Measurements from ENCODE around the gene CRLF1.
"Not testable (repeated sequence)": the region's sequence is repeated elsewhere in the genome, so short reads cannot be mapped to it uniquely, and the experiment has no call there.

The CRLF1 gene

GRCh38 chr19:18608805-18609716 lies 2.5 kb upstream of the CRLF1 start:
- no peak for DNase-seq (ENCODE audit: low read depth in 3 of 3)

- no peak for DNase-seq (ENCODE audit: low read depth in 3 of 3)
These were observed 1.7 kb upstream of the CRLF1 start for GRCh38 chr19:18608102-18608804.

- DNase-seq (ENCODE audit: low read depth in 3 of 3), result no peak
These were observed 865 bp upstream of the CRLF1 start for GRCh38 chr19:18607226-18608101.

- DNase-seq (ENCODE audit: low read depth in 3 of 3), result no peak
These were observed 886 bp downstream of the CRLF1 start for GRCh38 chr19:18605546-18606280.

GRCh38 chr19:18605196-18605545 lies 1.4 kb downstream of the CRLF1 start:
- no peak for DNase-seq (ENCODE audit: low read depth in 3 of 3)

- DNase-seq (ENCODE audit: low read depth in 3 of 3), result no peak
These were observed 1.8 kb downstream of the CRLF1 start for GRCh38 chr19:18604820-18605159.

GRCh38 chr19:18603958-18604819 lies 2.4 kb downstream of the CRLF1 start:
- no peak for DNase-seq (ENCODE audit: low read depth in 3 of 3)

GRCh38 chr19:18603255-18603957 lies 3.2 kb downstream of the CRLF1 start:
- no peak for DNase-seq (ENCODE audit: low read depth in 3 of 3)

GRCh38 chr19:18601875-18602274 lies 4.7 kb downstream of the CRLF1 start:
- no peak for DNase-seq (ENCODE audit: low read depth in 3 of 3)

- DNase-seq (ENCODE audit: low read depth in 3 of 3), result not testable (repeated sequence)
These were observed 5.8 kb downstream of the CRLF1 start for GRCh38 chr19:18600692-18601397.

GRCh38 chr19:18599485-18599884 lies 7.1 kb downstream of the CRLF1 start:
- DNase-seq (ENCODE audit: low read depth in 3 of 3), result no peak

GRCh38 chr19:18597809-18598660 lies 8.6 kb downstream of the CRLF1 start:
- DNase-seq (ENCODE audit: low read depth in 3 of 3), result no peak

- DNase-seq (ENCODE audit: low read depth in 3 of 3), result no peak
These were observed 9.8 kb downstream of the CRLF1 start for GRCh38 chr19:18596752-18597157.

GRCh38 chr19:18595475-18595874 lies 11.1 kb downstream of the CRLF1 start:
- DNase-seq (ENCODE audit: low read depth in 3 of 3), result no peak

- DNase-seq (ENCODE audit: low read depth in 3 of 3), result no peak
These were observed 11.7 kb downstream of the CRLF1 start for GRCh38 chr19:18594824-18595373.

GRCh38 chr19:18594096-18594823 lies 12.3 kb downstream of the CRLF1 start:
- DNase-seq (ENCODE audit: low read depth in 3 of 3), result peak; percentile 53 to 70 (median 69)

- DNase-seq (ENCODE audit: low read depth in 3 of 3), result no peak
These were observed 13.1 kb downstream of the CRLF1 start for GRCh38 chr19:18593367-18594095.

All from stimulated activated CD4-positive, alpha-beta T cell treated with anti-CD3 and anti-CD28 coated beads, TNF-alpha, amount 100 ng/mL, for 4 hours (primary cell).